Left lobe of liver (tissue), 1 donor: ENCODE data around the gene TM9SF1. TPM values are rescaled to one million over a fixed set of nuclear protein-coding genes. Genes with fewer than 3 reads are reported as not detected.

ENCODE experiments used
- total RNA-seq: library from RNA; stranded (reverse); gene quantifications from one replicate; pipeline ENCODE4 v1.2.1, GENCODE V29; 2021
- donor health status: DM: no; HTN: yes; CAD: no.

TM9SF1 gene
- total RNA-seq, 1 donor from 2014 or later: 47.1 TPM

Other genes with a start within 250 kb of the TM9SF1 start
- gene DHRS4, start 241.7 kb downstream of the TM9SF1 start, total RNA-seq: 59.0 TPM
- 46.4 TPM for gene DHRS4L2, start 206.5 kb downstream of the TM9SF1 start, total RNA-seq
- gene CARMIL3, start 143.4 kb downstream of the TM9SF1 start, total RNA-seq: 2.0 TPM
- gene CPNE6, start 123.9 kb downstream of the TM9SF1 start, total RNA-seq: 0.40 TPM
- gene PCK2, start 101.1 kb downstream of the TM9SF1 start, total RNA-seq: 590 TPM
- gene DCAF11, start 80.7 kb downstream of the TM9SF1 start, total RNA-seq: 212 TPM
- 3.5 TPM for gene NRL, start 80.5 kb downstream of the TM9SF1 start, total RNA-seq
- gene FITM1, start 64.8 kb downstream of the TM9SF1 start, total RNA-seq: 34.9 TPM
- gene PSME1, start 59.2 kb downstream of the TM9SF1 start, total RNA-seq: 98.1 TPM
- 24.2 TPM for gene EMC9, start 53.9 kb downstream of the TM9SF1 start, total RNA-seq
- 124 TPM for gene PSME2, start 48.8 kb downstream of the TM9SF1 start, total RNA-seq
- gene RNF31, start 47.9 kb downstream of the TM9SF1 start, total RNA-seq: 28.6 TPM
- gene IRF9, start 34.2 kb downstream of the TM9SF1 start, total RNA-seq: 25.1 TPM
- gene REC8, start 23.4 kb downstream of the TM9SF1 start, total RNA-seq: 2.6 TPM
- 20.2 TPM for gene IPO4, start 6.6 kb downstream of the TM9SF1 start, total RNA-seq
- 0.35 TPM for gene TSSK4, start 10.3 kb upstream of the TM9SF1 start, total RNA-seq
- 14.4 TPM for gene CHMP4A, start 18.0 kb upstream of the TM9SF1 start, total RNA-seq
- 5.0 TPM for gene MDP1, start 20.6 kb upstream of the TM9SF1 start, total RNA-seq
- gene NEDD8, start 36.9 kb upstream of the TM9SF1 start, total RNA-seq: 66.7 TPM
- gene GMPR2, start 37.5 kb upstream of the TM9SF1 start, total RNA-seq: 30.3 TPM
- gene TINF2, start 47.2 kb upstream of the TM9SF1 start, total RNA-seq: 24.2 TPM
- 1.8 TPM for gene TGM1, start 67.7 kb upstream of the TM9SF1 start, total RNA-seq
- 15.8 TPM for gene RABGGTA, start 76.2 kb upstream of the TM9SF1 start, total RNA-seq
- gene DHRS1, start 104.3 kb upstream of the TM9SF1 start, total RNA-seq: 91.0 TPM
- gene NOP9, start 104.4 kb upstream of the TM9SF1 start, total RNA-seq: 17.2 TPM
- 216 TPM for gene CIDEB, start 112.5 kb upstream of the TM9SF1 start, total RNA-seq
- 6.9 TPM for gene LTB4R2, start 114.7 kb upstream of the TM9SF1 start, total RNA-seq
- 7.2 TPM for gene LTB4R, start 116.1 kb upstream of the TM9SF1 start, total RNA-seq
- 5.5 TPM for gene ADCY4, start 139.6 kb upstream of the TM9SF1 start, total RNA-seq
- gene RIPK3, start 144.6 kb upstream of the TM9SF1 start, total RNA-seq: 0.68 TPM
- gene NFATC4, start 172.7 kb upstream of the TM9SF1 start, total RNA-seq: 1.4 TPM
- gene NYNRIN, start 203.6 kb upstream of the TM9SF1 start, total RNA-seq: 2.3 TPM
- gene CBLN3, start 234.2 kb upstream of the TM9SF1 start, total RNA-seq: 1.4 TPM
- 29.3 TPM for gene KHNYN, start 234.5 kb upstream of the TM9SF1 start, total RNA-seq
- gene SDR39U1, start 247.3 kb upstream of the TM9SF1 start, total RNA-seq: 32.4 TPM